SK-N-SH treated with all-trans-retinoic acid at 6 μM for 48 hours (cell line): ENCODE results near the gene LMAN2.

ENCODE experiments used
- ATAC-seq: fragments of 200-7000 bp; cut with Tn5 transposase; 3 replicates; pipeline ENCODE4 v1.9.1; 2020; ENCODE audit warnings: mild to moderate bottlenecking, moderate library complexity
- ARNTL ChIP-seq: fragments of 450-650 bp; formaldehyde crosslinking; IDR thresholded peaks from 2 replicates; pipeline ENCODE4 v1.5.0; 2020; ENCODE audit warnings: low read depth, mild to moderate bottlenecking, moderate library complexity, borderline replicate concordance
- CSDC2 ChIP-seq: fragments of 250-450 bp; sonication (Bioruptor Pico); IDR thresholded peaks from 2 replicates; pipeline ENCODE4 v1.5.0; 2020; ENCODE audit warnings: mild to moderate bottlenecking, moderate library complexity
- ESRRG ChIP-seq: fragments of 250-450 bp; sonication (Bioruptor Pico); IDR thresholded peaks from 2 replicates; pipeline ENCODE4 v1.6.1; 2021; ENCODE audit warnings: mild to moderate bottlenecking
- GLIS3 ChIP-seq: fragments of 250-450 bp; sonication (Bioruptor Pico); IDR thresholded peaks from 2 replicates; pipeline ENCODE4 v1.5.0; 2020; ENCODE audit warnings: mild to moderate bottlenecking, moderate library complexity
- ISL1 ChIP-seq: fragments of 250-450 bp; sonication (Bioruptor Pico); IDR thresholded peaks from 2 replicates; pipeline ENCODE4 v2.1.2; 2022; ENCODE audit warnings: mild to moderate bottlenecking, moderate library complexity
- OSR1 ChIP-seq: fragments of 250-450 bp; sonication (Bioruptor Pico); IDR thresholded peaks from 2 replicates; pipeline ENCODE4 v1.8.0; 2022; ENCODE audit warnings: moderate library complexity, mild to moderate bottlenecking, inconsistent platforms
- PATZ1 ChIP-seq: fragments of 250-450 bp; sonication (Bioruptor Pico); IDR thresholded peaks from 2 replicates; pipeline ENCODE4 v1.8.0; 2020; ENCODE audit warnings: mild to moderate bottlenecking, moderate library complexity, borderline replicate concordance
- RARB ChIP-seq: fragments of 250-450 bp; sonication (Bioruptor Pico); IDR thresholded peaks from 2 replicates; pipeline ENCODE4 v1.8.0; 2021; ENCODE audit warnings: mild to moderate bottlenecking, moderate library complexity
- SNAI2 ChIP-seq: fragments of 250-450 bp; sonication (Bioruptor Pico); IDR thresholded peaks from 2 replicates; pipeline ENCODE4 v1.5.0; 2020; ENCODE audit warnings: mild to moderate bottlenecking, moderate library complexity
- TCF4 ChIP-seq: fragments of 250-450 bp; sonication (Bioruptor Pico); IDR thresholded peaks from 2 replicates; pipeline ENCODE4 v1.8.0; 2021; ENCODE audit warnings: mild to moderate bottlenecking, moderate library complexity, borderline replicate concordance
- TOX ChIP-seq: fragments of 250-450 bp; sonication (Bioruptor Pico); IDR thresholded peaks from 2 replicates; pipeline ENCODE4 v1.8.0; 2021; ENCODE audit warnings: mild to moderate bottlenecking, moderate library complexity, borderline replicate concordance
- ZC3H10 ChIP-seq: fragments of 250-450 bp; sonication (Bioruptor Pico); IDR thresholded peaks from 2 replicates; pipeline ENCODE4 v1.5.1; 2021; ENCODE audit warnings: mild to moderate bottlenecking, moderate library complexity
- ZFP3 ChIP-seq: fragments of 250-450 bp; sonication (Bioruptor Pico); IDR thresholded peaks from 2 replicates; pipeline ENCODE4 v1.5.0; 2020; ENCODE audit warnings: mild to moderate bottlenecking, moderate library complexity
- ZFP30 ChIP-seq: fragments of 450-650 bp; formaldehyde crosslinking; IDR thresholded peaks from 2 replicates; pipeline ENCODE4 v1.5.0; 2022; ENCODE audit warnings: mild to moderate bottlenecking, moderate library complexity
- ZNF565 ChIP-seq: fragments of 450-650 bp; formaldehyde crosslinking; conservative IDR thresholded peaks from 2 replicates; pipeline ENCODE4 v1.5.0; 2020; ENCODE audit warnings: low read depth, mild to moderate bottlenecking, moderate library complexity
- ZNF70 ChIP-seq: fragments of 450-650 bp; formaldehyde crosslinking; IDR thresholded peaks from 2 replicates; pipeline ENCODE4 v1.5.0; 2020; ENCODE audit warnings: mild to moderate bottlenecking, moderate library complexity
- ZNF8 ChIP-seq: fragments of 450-650 bp; formaldehyde crosslinking; IDR thresholded peaks from 2 replicates; pipeline ENCODE4 v1.5.0; 2020; ENCODE audit warnings: mild to moderate bottlenecking, moderate library complexity
- TF ChIP-seq, protein P1 (sequence below): fragments of 250-450 bp; sonication (Bioruptor Pico); IDR thresholded peaks from 2 replicates; pipeline ENCODE4 v1.5.0; 2020; ENCODE audit warnings: mild to moderate bottlenecking, moderate library complexity
- TF ChIP-seq, protein P2 (sequence below): fragments of 250-450 bp; sonication (Bioruptor Pico); IDR thresholded peaks from 2 replicates; pipeline ENCODE4 v1.5.1; 2021; ENCODE audit warnings: mild to moderate bottlenecking, moderate library complexity
- TF ChIP-seq, protein P3 (sequence below): fragments of 250-450 bp; sonication (Bioruptor Pico); IDR thresholded peaks from 2 replicates; pipeline ENCODE4 v1.5.1; 2020; ENCODE audit warnings: low read depth, mild to moderate bottlenecking, moderate library complexity

Gene LMAN2

GRCh38 chr5:177338251-177339106 is 13.0 kb downstream of the LMAN2 start:
- no peak for TF ChIP-seq ZFP3 (CRISPR knock-in tag)
- no peak for TF ChIP-seq PATZ1 (CRISPR knock-in tag)
- no peak for ATAC-seq

- ATAC-seq, result no peak
- TF ChIP-seq ZFP30 (no peak), RARB (no peak), ZNF565 (CRISPR knock-in tag) (no peak), ZFP3 (CRISPR knock-in tag) (no peak), CSDC2 (CRISPR knock-in tag) (no peak), ISL1 (CRISPR knock-in tag) (no peak), ZNF70 (no peak), PATZ1 (CRISPR knock-in tag) (no peak), ESRRG (no peak), ZC3H10 (no peak), TOX (CRISPR knock-in tag) (no peak), SNAI2 (CRISPR knock-in tag) (no peak), TCF4 (no peak), GLIS3 (CRISPR knock-in tag) (no peak), OSR1 (CRISPR knock-in tag) (no peak), ZNF8 (CRISPR knock-in tag) (no peak), ARNTL (no peak)
- TF ChIP-seq, protein P1, sequence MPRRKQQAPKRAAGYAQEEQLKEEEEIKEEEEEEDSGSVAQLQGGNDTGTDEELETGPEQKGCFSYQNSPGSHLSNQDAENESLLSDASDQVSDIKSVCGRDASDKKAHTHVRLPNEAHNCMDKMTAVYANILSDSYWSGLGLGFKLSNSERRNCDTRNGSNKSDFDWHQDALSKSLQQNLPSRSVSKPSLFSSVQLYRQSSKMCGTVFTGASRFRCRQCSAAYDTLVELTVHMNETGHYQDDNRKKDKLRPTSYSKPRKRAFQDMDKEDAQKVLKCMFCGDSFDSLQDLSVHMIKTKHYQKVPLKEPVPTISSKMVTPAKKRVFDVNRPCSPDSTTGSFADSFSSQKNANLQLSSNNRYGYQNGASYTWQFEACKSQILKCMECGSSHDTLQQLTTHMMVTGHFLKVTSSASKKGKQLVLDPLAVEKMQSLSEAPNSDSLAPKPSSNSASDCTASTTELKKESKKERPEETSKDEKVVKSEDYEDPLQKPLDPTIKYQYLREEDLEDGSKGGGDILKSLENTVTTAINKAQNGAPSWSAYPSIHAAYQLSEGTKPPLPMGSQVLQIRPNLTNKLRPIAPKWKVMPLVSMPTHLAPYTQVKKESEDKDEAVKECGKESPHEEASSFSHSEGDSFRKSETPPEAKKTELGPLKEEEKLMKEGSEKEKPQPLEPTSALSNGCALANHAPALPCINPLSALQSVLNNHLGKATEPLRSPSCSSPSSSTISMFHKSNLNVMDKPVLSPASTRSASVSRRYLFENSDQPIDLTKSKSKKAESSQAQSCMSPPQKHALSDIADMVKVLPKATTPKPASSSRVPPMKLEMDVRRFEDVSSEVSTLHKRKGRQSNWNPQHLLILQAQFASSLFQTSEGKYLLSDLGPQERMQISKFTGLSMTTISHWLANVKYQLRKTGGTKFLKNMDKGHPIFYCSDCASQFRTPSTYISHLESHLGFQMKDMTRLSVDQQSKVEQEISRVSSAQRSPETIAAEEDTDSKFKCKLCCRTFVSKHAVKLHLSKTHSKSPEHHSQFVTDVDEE (CRISPR knock-in tag), result no peak
- TF ChIP-seq, protein P2, sequence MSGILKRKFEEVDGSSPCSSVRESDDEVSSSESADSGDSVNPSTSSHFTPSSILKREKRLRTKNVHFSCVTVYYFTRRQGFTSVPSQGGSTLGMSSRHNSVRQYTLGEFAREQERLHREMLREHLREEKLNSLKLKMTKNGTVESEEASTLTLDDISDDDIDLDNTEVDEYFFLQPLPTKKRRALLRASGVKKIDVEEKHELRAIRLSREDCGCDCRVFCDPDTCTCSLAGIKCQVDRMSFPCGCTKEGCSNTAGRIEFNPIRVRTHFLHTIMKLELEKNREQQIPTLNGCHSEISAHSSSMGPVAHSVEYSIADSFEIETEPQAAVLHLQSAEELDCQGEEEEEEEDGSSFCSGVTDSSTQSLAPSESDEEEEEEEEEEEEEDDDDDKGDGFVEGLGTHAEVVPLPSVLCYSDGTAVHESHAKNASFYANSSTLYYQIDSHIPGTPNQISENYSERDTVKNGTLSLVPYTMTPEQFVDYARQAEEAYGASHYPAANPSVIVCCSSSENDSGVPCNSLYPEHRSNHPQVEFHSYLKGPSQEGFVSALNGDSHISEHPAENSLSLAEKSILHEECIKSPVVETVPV (CRISPR knock-in tag), result no peak
- TF ChIP-seq, protein P3, sequence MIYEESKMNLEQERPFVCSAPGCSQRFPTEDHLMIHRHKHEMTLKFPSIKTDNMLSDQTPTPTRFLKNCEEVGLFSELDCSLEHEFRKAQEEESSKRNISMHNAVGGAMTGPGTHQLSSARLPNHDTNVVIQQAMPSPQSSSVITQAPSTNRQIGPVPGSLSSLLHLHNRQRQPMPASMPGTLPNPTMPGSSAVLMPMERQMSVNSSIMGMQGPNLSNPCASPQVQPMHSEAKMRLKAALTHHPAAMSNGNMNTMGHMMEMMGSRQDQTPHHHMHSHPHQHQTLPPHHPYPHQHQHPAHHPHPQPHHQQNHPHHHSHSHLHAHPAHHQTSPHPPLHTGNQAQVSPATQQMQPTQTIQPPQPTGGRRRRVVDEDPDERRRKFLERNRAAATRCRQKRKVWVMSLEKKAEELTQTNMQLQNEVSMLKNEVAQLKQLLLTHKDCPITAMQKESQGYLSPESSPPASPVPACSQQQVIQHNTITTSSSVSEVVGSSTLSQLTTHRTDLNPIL (CRISPR knock-in tag), result no peak
- TF ChIP-seq, all 23 proteins: peak for 0
Measured at GRCh38 chr5:177336603-177337494, 14.6 kb downstream of the LMAN2 start.

GRCh38 chr5:177336112-177336511 is 15.4 kb downstream of the LMAN2 start:
- peak; percentile 90 for ATAC-seq
- no peak for TF ChIP-seq ISL1 (CRISPR knock-in tag)
- no peak for TF ChIP-seq TOX (CRISPR knock-in tag)
- TF ChIP-seq OSR1 (CRISPR knock-in tag), result no peak
- TF ChIP-seq GLIS3 (CRISPR knock-in tag), result no peak
- no peak for TF ChIP-seq PATZ1 (CRISPR knock-in tag)
- TF ChIP-seq ESRRG, result no peak
- TF ChIP-seq, protein P1 (CRISPR knock-in tag), result no peak
